SKM-1 treated with dmso at 0.1 percent for 144 hours (cell line): ENCODE data around the gene MYBPH.

Experiments used
- DNase-seq: peaks from one replicate; lab custom pipeline; 2025; ENCODE audit not compliant: unreplicated experiment; lab: John Stamatoyannopoulos, UW

The MYBPH gene

GRCh38 chr1:203175237-203175826 lies at the start of gene MYBPH:
TSS of gene MYBPH (minus strand) at chr1:203175826. CDS start at chr1:203175755, 71 bp downstream.
- DNase-seq: no peak

GRCh38 chr1:203225071-203225470 lies 49.4 kb upstream of the MYBPH start:
- no peak for DNase-seq

GRCh38 chr1:203223012-203223775 lies 47.6 kb upstream of the MYBPH start:
- DNase-seq: no peak

GRCh38 chr1:203219934-203220333 lies 44.3 kb upstream of the MYBPH start:
- DNase-seq: no peak

GRCh38 chr1:203219171-203219570 lies 43.5 kb upstream of the MYBPH start:
- no peak for DNase-seq

- DNase-seq: no peak
Observed at GRCh38 chr1:203217668-203218067, 42.0 kb upstream of the MYBPH start.

- peak; percentile 45 for DNase-seq
Observed at GRCh38 chr1:203217139-203217655, 41.6 kb upstream of the MYBPH start.

GRCh38 chr1:203216274-203217138 lies 40.9 kb upstream of the MYBPH start:
- DNase-seq: peak; percentile 63

GRCh38 chr1:203215573-203215972 lies 39.9 kb upstream of the MYBPH start:
- no peak for DNase-seq

GRCh38 chr1:203214871-203215270 lies 39.2 kb upstream of the MYBPH start:
- DNase-seq: no peak

GRCh38 chr1:203213126-203213525 lies 37.5 kb upstream of the MYBPH start:
- DNase-seq: no peak

- DNase-seq: no peak
Observed at GRCh38 chr1:203211812-203212211, 36.2 kb upstream of the MYBPH start.

GRCh38 chr1:203210988-203211387 lies 35.4 kb upstream of the MYBPH start:
- no peak for DNase-seq

- no peak for DNase-seq
Observed at GRCh38 chr1:203210350-203210749, 34.7 kb upstream of the MYBPH start.

GRCh38 chr1:203208181-203208580 lies 32.6 kb upstream of the MYBPH start:
- no peak for DNase-seq

GRCh38 chr1:203207751-203208150 lies 32.1 kb upstream of the MYBPH start:
- no peak for DNase-seq

- DNase-seq: no peak
Observed at GRCh38 chr1:203206129-203206687, 30.6 kb upstream of the MYBPH start.

GRCh38 chr1:203204756-203205155 lies 29.1 kb upstream of the MYBPH start:
- no peak for DNase-seq

GRCh38 chr1:203202431-203203245 lies 27.0 kb upstream of the MYBPH start:
- DNase-seq: peak; percentile 92

GRCh38 chr1:203201516-203202205 lies 26.0 kb upstream of the MYBPH start:
- DNase-seq: no peak
